Liver (tissue), 9 donors: Measurements from ENCODE around the gene SHLD1. TPM values are rescaled to one million over a fixed set of nuclear protein-coding genes. Genes with fewer than 3 reads are reported as not detected.

Experiments
- DNase-seq: peaks from one replicate; pipeline ENCODE4 v3.0.0-alpha.2; 2017; ENCODE audit warnings: low spot score
- H3K27ac ChIP-seq, 2 donors: one replicate each; pipeline ENCODE4 v1.7.0; 2013; ENCODE audit warnings: inconsistent platforms in 2 of 2, low read length in 2 of 2, control low read depth in 1 of 2, low read depth in 1 of 2, mild to moderate bottlenecking in 1 of 2
- H3K27me3 ChIP-seq, 4 donors: one replicate each; pipeline versions ENCODE4 v1.6.1 to v1.7.0; 2013; ENCODE audit warnings: low read length in 3 of 4, inconsistent platforms in 1 of 4, mild to moderate bottlenecking in 1 of 4, moderate library complexity in 1 of 4; ENCODE audit not compliant: control insufficient read depth in 4 of 4, insufficient read depth in 4 of 4
- H3K36me3 ChIP-seq, 4 donors: one replicate each; pipeline versions ENCODE4 v1.6.1 to v1.7.0; 2013; ENCODE audit warnings: low read length in 3 of 4, mild to moderate bottlenecking in 3 of 4, low read depth in 1 of 4, moderate library complexity in 1 of 4; ENCODE audit not compliant: control insufficient read depth in 4 of 4, insufficient read depth in 3 of 4
- H3K4me1 ChIP-seq, 4 donors: one replicate each; pipeline versions ENCODE4 v1.6.1 to v1.7.0; 2013; ENCODE audit warnings: low read length in 3 of 4, mild to moderate bottlenecking in 3 of 4, moderate library complexity in 1 of 4; ENCODE audit not compliant: control insufficient read depth in 4 of 4, insufficient read depth in 4 of 4
- H3K4me3 ChIP-seq, 3 donors: one replicate each; pipeline versions ENCODE4 v1.6.1 to v1.7.0; 2013; ENCODE audit warnings: low read length in 3 of 3, control low read depth in 1 of 3, low read depth in 1 of 3, mild to moderate bottlenecking in 1 of 3
- H3K9ac ChIP-seq, 2 donors: one replicate each; pipeline ENCODE4 v1.7.0; 2013; ENCODE audit warnings: low read length in 2 of 2, mild to moderate bottlenecking in 2 of 2, moderate library complexity in 2 of 2, control low read depth in 1 of 2, low read depth in 1 of 2
- H3K9me3 ChIP-seq, 4 donors: one replicate each; pipeline versions ENCODE4 v1.6.1 to v1.7.0; 2013; ENCODE audit warnings: low read length in 3 of 4; ENCODE audit not compliant: control insufficient read depth in 4 of 4
- CTCF ChIP-seq: fragments of 150-350 bp; IDR thresholded peaks from 2 replicates; pipeline ENCODE4 v1.5.1; 2017; ENCODE audit warnings: improper control_type of control experiment, low read depth, low read length; ENCODE audit not compliant: missing input control
- EGR1 ChIP-seq, 2 donors: IDR thresholded peaks; 2 replicates each; pipeline ENCODE4 v1.6.1; 2016 to 2018; ENCODE audit warnings: antibody characterized with exemption in 2 of 2, low read depth in 2 of 2
- FOXA1 ChIP-seq: IDR thresholded peaks from 2 replicates; pipeline ENCODE4 v1.6.1; 2016; ENCODE audit warnings: antibody characterized with exemption
- FOXA2 ChIP-seq: IDR thresholded peaks from 2 replicates; pipeline ENCODE4 v1.6.1; 2016; ENCODE audit warnings: antibody characterized with exemption
- GABPA ChIP-seq, 2 donors: IDR thresholded peaks in 1 of 2; conservative IDR thresholded peaks in 1 of 2; 2 replicates each; pipeline ENCODE4 v1.6.1; 2016; ENCODE audit warnings: antibody characterized with exemption in 2 of 2, mild to moderate bottlenecking in 1 of 2, moderate library complexity in 1 of 2
- HNF4A ChIP-seq, 2 donors: conservative IDR thresholded peaks; 2 replicates each; pipeline ENCODE4 v1.6.1; 2016; ENCODE audit warnings: antibody characterized with exemption in 2 of 2, mild to moderate bottlenecking in 2 of 2
- HNF4G ChIP-seq: IDR thresholded peaks from 2 replicates; pipeline ENCODE4 v1.6.1; 2016; ENCODE audit warnings: antibody characterized with exemption
- JUND ChIP-seq, 2 donors: IDR thresholded peaks; 2 replicates each; pipeline ENCODE4 v1.6.1; 2016; ENCODE audit warnings: antibody characterized with exemption in 2 of 2
- MAX ChIP-seq: IDR thresholded peaks from 2 replicates; pipeline ENCODE4 v1.6.1; 2016; ENCODE audit warnings: antibody characterized with exemption
- NR2F2 ChIP-seq: IDR thresholded peaks from 2 replicates; pipeline ENCODE4 v1.6.1; 2016; ENCODE audit warnings: antibody characterized with exemption
- RAD21 ChIP-seq, 2 donors: IDR thresholded peaks; 2 replicates each; pipeline ENCODE4 v1.6.1; 2016; ENCODE audit warnings: antibody characterized with exemption in 2 of 2, mild to moderate bottlenecking in 2 of 2
- SP1 ChIP-seq: IDR thresholded peaks from 2 replicates; pipeline ENCODE4 v1.6.1; 2018; ENCODE audit warnings: antibody characterized with exemption, mild to moderate bottlenecking
- TAF1 ChIP-seq: conservative IDR thresholded peaks from 2 replicates; pipeline ENCODE4 v1.6.1; 2016; ENCODE audit warnings: antibody characterized with exemption, mild to moderate bottlenecking
- YY1 ChIP-seq: IDR thresholded peaks from 2 replicates; pipeline ENCODE4 v1.6.1; 2016; ENCODE audit warnings: antibody characterized with exemption, mild to moderate bottlenecking
- WGBS: extraction: QIAGEN DNeasy Blood & Tissue Kit; methylation state at CpG from one replicate; pipeline ENCODE4 v1.1.7; 2013; 5-methylcytosine and 5-hydroxymethylcytosine counted together
- polyA plus RNA-seq, 2 donors: library from polyadenylated mRNA; stranded (reverse) in 1 of 2; unstranded in 1 of 2; fragments of 200-250 nt in 1 of 2; fragments of >200 nt in 1 of 2; fragmentation: Nextera tagmentation in 1 of 2; extraction: Ambion mirVana in 1 of 2; gene quantifications; one replicate each; pipeline versions ENCODE4 v1.2.1 to v1.2.3, GENCODE V29; 2013 to 2015
- total RNA-seq, 2 donors: library from RNA; depleted of rRNA; stranded (reverse); fragments of >200 nt; gene quantifications; one replicate each; pipeline ENCODE4 v1.2.3, GENCODE V29; 2014
- TF ChIP-seq, protein P1 (sequence below): IDR thresholded peaks from 2 replicates; pipeline ENCODE4 v1.6.1; 2016; ENCODE audit warnings: antibody characterized with exemption, mild to moderate bottlenecking
- TF ChIP-seq, protein P2 (sequence below): IDR thresholded peaks from 2 replicates; pipeline ENCODE4 v1.6.1; 2016; ENCODE audit warnings: antibody characterized with exemption
- TF ChIP-seq, protein P3 (sequence below): IDR thresholded peaks from 2 replicates; pipeline ENCODE4 v1.6.1; 2016; ENCODE audit warnings: antibody characterized with exemption
- donor health status: healthy.
- donor health status: healthy.
- donor health status: healthy.
- donor health status: healthy.
- donor health status: healthy.

Gene SHLD1
- total and polyA plus RNA-seq, 4 donors: 0.92 to 5.0 (median 2.0) TPM

GRCh38 chr20:5845681-5846615, 95.7 kb downstream of the SHLD1 start:
- 60% methylated on average over 12 of the region's 12 CpGs for WGBS
- no peaks in the 10 kb centered on the region for H3K9me3 ChIP-seq
- H3K4me1 ChIP-seq: no peaks in the 10 kb centered on the region
- H3K27me3 ChIP-seq: no peaks in the 10 kb centered on the region
- TF ChIP-seq, protein P1, sequence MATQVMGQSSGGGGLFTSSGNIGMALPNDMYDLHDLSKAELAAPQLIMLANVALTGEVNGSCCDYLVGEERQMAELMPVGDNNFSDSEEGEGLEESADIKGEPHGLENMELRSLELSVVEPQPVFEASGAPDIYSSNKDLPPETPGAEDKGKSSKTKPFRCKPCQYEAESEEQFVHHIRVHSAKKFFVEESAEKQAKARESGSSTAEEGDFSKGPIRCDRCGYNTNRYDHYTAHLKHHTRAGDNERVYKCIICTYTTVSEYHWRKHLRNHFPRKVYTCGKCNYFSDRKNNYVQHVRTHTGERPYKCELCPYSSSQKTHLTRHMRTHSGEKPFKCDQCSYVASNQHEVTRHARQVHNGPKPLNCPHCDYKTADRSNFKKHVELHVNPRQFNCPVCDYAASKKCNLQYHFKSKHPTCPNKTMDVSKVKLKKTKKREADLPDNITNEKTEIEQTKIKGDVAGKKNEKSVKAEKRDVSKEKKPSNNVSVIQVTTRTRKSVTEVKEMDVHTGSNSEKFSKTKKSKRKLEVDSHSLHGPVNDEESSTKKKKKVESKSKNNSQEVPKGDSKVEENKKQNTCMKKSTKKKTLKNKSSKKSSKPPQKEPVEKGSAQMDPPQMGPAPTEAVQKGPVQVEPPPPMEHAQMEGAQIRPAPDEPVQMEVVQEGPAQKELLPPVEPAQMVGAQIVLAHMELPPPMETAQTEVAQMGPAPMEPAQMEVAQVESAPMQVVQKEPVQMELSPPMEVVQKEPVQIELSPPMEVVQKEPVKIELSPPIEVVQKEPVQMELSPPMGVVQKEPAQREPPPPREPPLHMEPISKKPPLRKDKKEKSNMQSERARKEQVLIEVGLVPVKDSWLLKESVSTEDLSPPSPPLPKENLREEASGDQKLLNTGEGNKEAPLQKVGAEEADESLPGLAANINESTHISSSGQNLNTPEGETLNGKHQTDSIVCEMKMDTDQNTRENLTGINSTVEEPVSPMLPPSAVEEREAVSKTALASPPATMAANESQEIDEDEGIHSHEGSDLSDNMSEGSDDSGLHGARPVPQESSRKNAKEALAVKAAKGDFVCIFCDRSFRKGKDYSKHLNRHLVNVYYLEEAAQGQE: no peak
- TF ChIP-seq FOXA1 (no peak), FOXA2 (no peak), NR2F2 (no peak), HNF4G (no peak), GABPA (IDR thresholded peaks at IDR 0.05 in 1 of 2, conservative IDR thresholded peaks at IDR 0.05 in 1 of 2) (no peak), MAX (no peak), EGR1 (IDR thresholded peaks at IDR 0.05; ENCODE audit: low read depth in 2 of 2) (no peak), SP1 (no peak)
- TF ChIP-seq, protein P2, sequence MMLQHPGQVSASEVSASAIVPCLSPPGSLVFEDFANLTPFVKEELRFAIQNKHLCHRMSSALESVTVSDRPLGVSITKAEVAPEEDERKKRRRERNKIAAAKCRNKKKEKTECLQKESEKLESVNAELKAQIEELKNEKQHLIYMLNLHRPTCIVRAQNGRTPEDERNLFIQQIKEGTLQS: no peak
- TF ChIP-seq, protein P3, sequence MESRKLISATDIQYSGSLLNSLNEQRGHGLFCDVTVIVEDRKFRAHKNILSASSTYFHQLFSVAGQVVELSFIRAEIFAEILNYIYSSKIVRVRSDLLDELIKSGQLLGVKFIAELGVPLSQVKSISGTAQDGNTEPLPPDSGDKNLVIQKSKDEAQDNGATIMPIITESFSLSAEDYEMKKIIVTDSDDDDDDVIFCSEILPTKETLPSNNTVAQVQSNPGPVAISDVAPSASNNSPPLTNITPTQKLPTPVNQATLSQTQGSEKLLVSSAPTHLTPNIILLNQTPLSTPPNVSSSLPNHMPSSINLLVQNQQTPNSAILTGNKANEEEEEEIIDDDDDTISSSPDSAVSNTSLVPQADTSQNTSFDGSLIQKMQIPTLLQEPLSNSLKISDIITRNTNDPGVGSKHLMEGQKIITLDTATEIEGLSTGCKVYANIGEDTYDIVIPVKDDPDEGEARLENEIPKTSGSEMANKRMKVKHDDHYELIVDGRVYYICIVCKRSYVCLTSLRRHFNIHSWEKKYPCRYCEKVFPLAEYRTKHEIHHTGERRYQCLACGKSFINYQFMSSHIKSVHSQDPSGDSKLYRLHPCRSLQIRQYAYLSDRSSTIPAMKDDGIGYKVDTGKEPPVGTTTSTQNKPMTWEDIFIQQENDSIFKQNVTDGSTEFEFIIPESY: no peak
- H3K9ac ChIP-seq: no peak overlapping the region
- DNase-seq: no peak
- H3K4me3 ChIP-seq: no peak overlapping the region
- no peak overlapping the region for H3K27ac ChIP-seq
- no peaks in the 10 kb centered on the region for H3K36me3 ChIP-seq

GRCh38 chr20:5848711-5849505, 98.7 kb downstream of the SHLD1 start:
- WGBS: 74% methylated on average over 11 of the region's 11 CpGs
- no peak for TF ChIP-seq FOXA1
- no peak for TF ChIP-seq HNF4A (conservative IDR thresholded peaks at IDR 0.05)
- no peak for TF ChIP-seq JUND (IDR thresholded peaks at IDR 0.05)
- TF ChIP-seq YY1: no peak
- TF ChIP-seq, protein P3: no peak
- TF ChIP-seq, protein P2: no peak
- TF ChIP-seq HNF4G: no peak
- TF ChIP-seq TAF1: no peak
- TF ChIP-seq MAX: no peak
- no peak for TF ChIP-seq NR2F2
- no peak for TF ChIP-seq RAD21 (IDR thresholded peaks at IDR 0.05)
- TF ChIP-seq CTCF: no peak
- no peak for TF ChIP-seq SP1
- TF ChIP-seq GABPA (IDR thresholded peaks at IDR 0.05 in 1 of 2, conservative IDR thresholded peaks at IDR 0.05 in 1 of 2): no peak
- no peak for TF ChIP-seq FOXA2

More at GRCh38 chr20:5848711-5849505, 98.7 kb downstream of the SHLD1 start:
- H3K9me3 ChIP-seq: no peaks in the 10 kb centered on the region
- no peak for DNase-seq
- H3K4me1 ChIP-seq: no peaks in the 10 kb centered on the region
- no peaks in the 10 kb centered on the region for H3K27me3 ChIP-seq
- no peaks in the 10 kb centered on the region for H3K36me3 ChIP-seq
- H3K4me3 ChIP-seq: no peak overlapping the region
- H3K27ac ChIP-seq: no peak overlapping the region
- no peak overlapping the region for H3K9ac ChIP-seq
